ENCODE measurements around the gene TRIM59. TPM values are rescaled to one million over a fixed set of nuclear protein-coding genes. Genes with fewer than 3 reads are reported as not detected.

The TRIM59 gene
- total and polyA plus RNA-seq, 9 of the 15 experiments (the other 6 are each of a cell fraction or from before 2014, with no cell fraction given): 16.8 to 101 (median 34.8) TPM

DNA sequence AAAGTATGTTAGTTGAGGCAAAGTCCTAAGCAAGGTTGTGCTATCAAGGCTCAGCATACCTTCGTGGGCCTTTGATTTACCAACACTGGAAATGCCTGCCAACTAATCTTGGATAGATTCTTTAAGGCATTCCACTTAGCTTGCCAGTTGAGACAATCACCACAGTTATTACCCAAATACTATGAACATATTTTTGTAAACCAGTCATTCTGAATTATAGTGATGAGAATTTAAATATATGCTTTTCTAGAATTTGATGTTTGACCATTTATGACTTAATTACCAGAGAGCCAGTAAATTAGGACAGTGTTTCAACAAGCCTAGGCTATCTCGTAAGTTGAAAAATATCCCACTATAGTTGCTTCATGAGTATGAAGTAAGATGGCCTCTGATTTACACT lies 15.5 kb downstream of the TRIM59 start:
- Histone ChIP-seq H3K4me3 (no peak overlapping the region), H3K79me2 (ENCODE audit: control insufficient read depth, insufficient read depth, low read length) (peaks cover 67% of the 10 kb centered on the region), H3K27ac (ENCODE audit: extremely low read depth, low read depth, low read length) (no peak overlapping the region), H3K9me1 (ENCODE audit: control insufficient read depth, insufficient read depth, low read length) (no peaks in the 10 kb centered on the region), H3K4me1 (replicated peaks in 1 of 2; ENCODE audit: control insufficient read depth in 2 of 2, insufficient read depth in 2 of 2, low read length in 2 of 2) (peaks cover 2 to 3% of the 10 kb centered on the region in 2 experiments; a peak in 2 of 5 replicates), H3K36me3 (ENCODE audit: control insufficient read depth, insufficient read depth, low read length) (peaks cover 96% of the 10 kb centered on the region), H3K9me3 (replicated peaks; ENCODE audit: control insufficient read depth, insufficient read depth, low read depth, low read length) (no peaks in the 10 kb centered on the region), H2AFZ (ENCODE audit: low read depth, low read length) (no peak overlapping the region), H3K9ac (ENCODE audit: insufficient read depth in 1 of 2, low read depth in 2 of 2, low read length in 2 of 2) (no peak overlapping the region), H3K27me3 (ENCODE audit: control insufficient read depth in 2 of 2, insufficient read depth in 2 of 2, low read length in 2 of 2) (no peaks in the 10 kb centered on the region), H3K4me2 (ENCODE audit: insufficient read depth, low read length) (no peak overlapping the region), H4K20me1 (replicated peaks; ENCODE audit: control insufficient read depth, insufficient read depth, low read length) (0 out of 2 replicates have a peak, but pooled peaks cover 4% of the 10 kb centered on the region)
- FAIRE-seq (no peak), ATAC-seq (peak; percentile 4; the same call in 2 of the 3 replicates), DNase-seq (ENCODE audit: extremely low read depth in 1 of 4, low spot score in 3 of 4) (no peak)
- no TSS peak for BruUV-seq (replicated peaks)
- in situ Hi-C loops (cut with MboI) (no loop called here), intact Hi-C loops (cut with micrococcal nuclease) (no loop called here)
- CTCF ChIA-PET (ENCODE audit: low intra/inter-chr PET ratio): no interaction called here
- 63% methylated on average over 2 of the region's 2 CpGs for WGBS (ENCODE audit: insufficient coverage, low coverage, missing lambda C conversion rate)
- POLR2A ChIA-PET: interaction anchor here (0.8 to 3.8 kb wide), 2 partner anchors 16 to 265 kb away, joined by 5 to 38 read pairs; partner anchors contain the start of gene TRIM59
- TF ChIP-seq KHSRP (IDR thresholded peaks at IDR 0.05): 0 out of 2 replicates have a peak, but pooled peaks have one; percentile 10
- no peak for TF ChIP-seq CHD2 (IDR thresholded peaks at IDR 0.05; ENCODE audit: low read depth, low read length)
- peak; percentile 41; the same call in 1 of the 2 replicates for TF ChIP-seq POLR2A (conservative IDR thresholded peaks at IDR 0.05)
- TF ChIP-seq NR2C2 (CRISPR knock-in tag; IDR thresholded peaks at IDR 0.05): no peak
- TF ChIP-seq NR2C2 (tag; IDR thresholded peaks at IDR 0.05): no peak

DNA sequence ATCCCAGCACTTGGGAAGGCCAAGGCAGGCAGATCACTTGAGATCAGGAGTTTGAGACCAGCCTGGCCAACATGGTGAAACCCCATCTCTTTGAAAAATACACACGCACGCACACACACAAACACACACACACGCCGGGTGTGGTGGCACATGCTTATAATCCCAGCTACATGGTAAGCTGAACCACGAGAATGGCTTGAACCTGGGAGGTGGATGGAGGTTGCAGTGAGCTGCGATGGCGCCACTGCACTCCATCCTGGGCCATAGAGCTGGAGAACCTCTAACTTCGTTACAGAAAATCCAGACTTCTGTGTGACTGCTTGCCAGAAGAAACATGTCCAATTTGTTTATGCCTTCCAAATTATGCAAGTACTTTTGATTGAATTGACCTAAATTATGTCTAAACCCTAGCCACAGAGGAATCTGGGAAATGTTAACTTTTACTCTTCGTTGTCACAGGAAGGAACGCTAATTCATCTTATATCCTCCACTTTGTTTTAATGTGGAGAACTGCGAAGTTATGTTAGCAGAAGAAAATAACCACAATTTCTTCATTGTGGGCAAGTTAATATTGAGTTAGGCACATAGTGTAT lies 21.7 kb downstream of the TRIM59 start:
- Histone ChIP-seq H2AFZ (ENCODE audit: low read depth, low read length) (no peak overlapping the region), H3K4me2 (ENCODE audit: insufficient read depth, low read length) (no peak overlapping the region), H3K9ac (ENCODE audit: insufficient read depth in 1 of 2, low read depth in 2 of 2, low read length in 2 of 2) (no peak overlapping the region), H3K9me1 (ENCODE audit: control insufficient read depth, insufficient read depth, low read length) (no peaks in the 10 kb centered on the region), H3K27ac (ENCODE audit: extremely low read depth, low read depth, low read length) (no peak overlapping the region), H3K36me3 (ENCODE audit: control insufficient read depth, insufficient read depth, low read length) (peaks cover 100% of the 10 kb centered on the region), H3K4me1 (replicated peaks in 1 of 2; ENCODE audit: control insufficient read depth in 2 of 2, insufficient read depth in 2 of 2, low read length in 2 of 2) (no peaks in the 10 kb centered on the region), H4K20me1 (replicated peaks; ENCODE audit: control insufficient read depth, insufficient read depth, low read length) (no peaks in the 10 kb centered on the region), H3K4me3 (no peak overlapping the region), H3K27me3 (ENCODE audit: control insufficient read depth in 2 of 2, insufficient read depth in 2 of 2, low read length in 2 of 2) (no peaks in the 10 kb centered on the region), H3K79me2 (ENCODE audit: control insufficient read depth, insufficient read depth, low read length) (peaks cover 19% of the 10 kb centered on the region; the same call in 2 of the 3 replicates), H3K9me3 (replicated peaks; ENCODE audit: control insufficient read depth, insufficient read depth, low read depth, low read length) (no peaks in the 10 kb centered on the region)
- ATAC-seq (peak; percentile 26), DNase-seq (ENCODE audit: extremely low read depth in 1 of 4, low spot score in 3 of 4) (no peak), FAIRE-seq (no peak)
- intact Hi-C loops (cut with micrococcal nuclease): no loop called here
- in situ Hi-C loops (cut with MboI): no loop called here
- BruUV-seq (replicated peaks): no TSS peak
- ChIA-PET POLR2A (interaction anchor here (0.6 to 2.6 kb wide), 3 partner anchors 8 to 13 kb away, joined by 3 to 10 read pairs (median 4); no protein-coding TSS in a partner anchor), CTCF (ENCODE audit: low intra/inter-chr PET ratio) (no interaction called here)
- 94% methylated on average over 11 of the region's 11 CpGs for WGBS (ENCODE audit: insufficient coverage, low coverage, missing lambda C conversion rate)
- TF ChIP-seq MTA2 (IDR thresholded peaks at IDR 0.05; ENCODE audit: low read depth) (no peak), OTX1 (CRISPR knock-in tag; IDR thresholded peaks at IDR 0.05) (no peak), GATAD2B (IDR thresholded peaks at IDR 0.05; ENCODE audit: borderline replicate concordance) (no peak), FOXJ2 (tag; IDR thresholded peaks at IDR 0.05) (no peak), POLR2AphosphoS5 (IDR thresholded peaks at IDR 0.05; ENCODE audit: control insufficient read depth, insufficient read depth, low read depth, low read length) (peak; percentile 46; the same call in 1 of the 2 replicates), TAL1 (IDR thresholded peaks at IDR 0.05) (no peak), POLR2AphosphoS2 (IDR thresholded peaks at IDR 0.05; ENCODE audit: low read length) (peak; percentile 65; the same call in 1 of the 2 replicates), PTRF (tag; IDR thresholded peaks at IDR 0.05) (no peak), SETDB1 (IDR thresholded peaks at IDR 0.05; ENCODE audit: low read length) (no peak), SUPT5H (IDR thresholded peaks at IDR 0.05) (peak; percentile 50), POLR2A (conservative IDR thresholded peaks at IDR 0.05) (0 out of 2 replicates have a peak, but pooled peaks have one; percentile 55)
- TF ChIP-seq, protein P1, sequence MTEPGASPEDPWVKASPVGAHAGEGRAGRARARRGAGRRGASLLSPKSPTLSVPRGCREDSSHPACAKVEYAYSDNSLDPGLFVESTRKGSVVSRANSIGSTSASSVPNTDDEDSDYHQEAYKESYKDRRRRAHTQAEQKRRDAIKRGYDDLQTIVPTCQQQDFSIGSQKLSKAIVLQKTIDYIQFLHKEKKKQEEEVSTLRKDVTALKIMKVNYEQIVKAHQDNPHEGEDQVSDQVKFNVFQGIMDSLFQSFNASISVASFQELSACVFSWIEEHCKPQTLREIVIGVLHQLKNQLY (CRISPR knock-in tag; conservative IDR thresholded peaks at IDR 0.05): no peak
- TF ChIP-seq, protein P2, sequence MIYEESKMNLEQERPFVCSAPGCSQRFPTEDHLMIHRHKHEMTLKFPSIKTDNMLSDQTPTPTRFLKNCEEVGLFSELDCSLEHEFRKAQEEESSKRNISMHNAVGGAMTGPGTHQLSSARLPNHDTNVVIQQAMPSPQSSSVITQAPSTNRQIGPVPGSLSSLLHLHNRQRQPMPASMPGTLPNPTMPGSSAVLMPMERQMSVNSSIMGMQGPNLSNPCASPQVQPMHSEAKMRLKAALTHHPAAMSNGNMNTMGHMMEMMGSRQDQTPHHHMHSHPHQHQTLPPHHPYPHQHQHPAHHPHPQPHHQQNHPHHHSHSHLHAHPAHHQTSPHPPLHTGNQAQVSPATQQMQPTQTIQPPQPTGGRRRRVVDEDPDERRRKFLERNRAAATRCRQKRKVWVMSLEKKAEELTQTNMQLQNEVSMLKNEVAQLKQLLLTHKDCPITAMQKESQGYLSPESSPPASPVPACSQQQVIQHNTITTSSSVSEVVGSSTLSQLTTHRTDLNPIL (CRISPR knock-in tag; IDR thresholded peaks at IDR 0.05): no peak
